Tibial artery (tissue), 4 donors: ENCODE data around the gene RAB6A.
A peak's percentile ranks its signal among the peaks of the same experiment; 100 is the strongest.

Experiments
- DNase-seq, 2 donors: peaks; one replicate each; pipeline ENCODE4 v3.0.0-alpha.2; 2019
- H3K27ac ChIP-seq, 2 donors: fragments of 200-600 bp; sonication (generic) in 1 of 2; 1 replicate in 1 of 2; 2 replicates in 1 of 2; pipeline ENCODE4 v1.5.1; 2018 to 2019; ENCODE audit warnings: mild to moderate bottlenecking in 1 of 2
- H3K27me3 ChIP-seq, 2 donors: fragments of 200-600 bp; sonication (generic) in 1 of 2; one replicate each; pipeline versions ENCODE4 v1.5.1 to v1.6.0; 2016 to 2019
- H3K36me3 ChIP-seq, 3 donors: fragments of 200-600 bp; sonication (generic) in 2 of 3; one replicate each; pipeline ENCODE4 v1.5.1; 2016 to 2019; ENCODE audit warnings: mild to moderate bottlenecking in 2 of 3
- H3K4me1 ChIP-seq, 4 donors: fragments of 200-600 bp; sonication (generic) in 2 of 4; 1 replicate in 3 of 4; 2 replicates in 1 of 4; pipeline ENCODE4 v1.5.1; 2016 to 2019
- H3K4me3 ChIP-seq, 2 donors: fragments of 200-600 bp; sonication (generic) in 1 of 2; 1 replicate in 1 of 2; 2 replicates in 1 of 2; pipeline ENCODE4 v1.5.1; 2018 to 2019; ENCODE audit warnings: mild to moderate bottlenecking in 2 of 2
- H3K9me3 ChIP-seq, 3 donors: fragments of 200-600 bp; sonication (generic) in 1 of 3; one replicate each; pipeline ENCODE4 v1.5.1; 2016 to 2019
- CTCF ChIP-seq, 2 experiments: fragments of 200-600 bp in 1 of 2; fragments of 450-650 bp in 1 of 2; IDR thresholded peaks; one replicate each; pipeline ENCODE4 v1.5.1; 2017 to 2019; ENCODE audit warnings: antibody characterized with exemption in 2 of 2, mild to moderate bottlenecking in 1 of 2, moderate library complexity in 1 of 2
- intact Hi-C: fragments of 100-400 bp; cut with DNase I; formaldehyde crosslinking; loops from one replicate; pipeline ENCODE4 v1.15.0; 2023; ENCODE audit warnings: low total_unique reads

Gene RAB6A

GRCh38 chr11:73761403-73761945 lies 600 bp upstream of the RAB6A start:
- H3K36me3 ChIP-seq: no peaks in the 10 kb centered on the region
- peaks cover 0 to 3% of the 10 kb centered on the region in 2 donors for H3K27me3 ChIP-seq
- peak overlapping the region; percentile 75 to 97 for H3K27ac ChIP-seq
- DNase-seq: no peak
- peak overlapping the region; percentile 88 to 90 for H3K4me3 ChIP-seq
- no peaks in the 10 kb centered on the region for H3K9me3 ChIP-seq
- intact Hi-C loops: no loop called here
- H3K4me1 ChIP-seq: peaks cover 0 to 25% (median 17%) of the 10 kb centered on the region in 4 donors
- no peak for TF ChIP-seq CTCF (IDR thresholded peaks at IDR 0.05)

- peak overlapping the region; percentile 96 to 97 for H3K27ac ChIP-seq
- intact Hi-C loops: no loop called here
- TF ChIP-seq CTCF (IDR thresholded peaks at IDR 0.05): no peak
- peaks cover 0 to 32% (median 19%) of the 10 kb centered on the region in 4 donors for H3K4me1 ChIP-seq
- H3K27me3 ChIP-seq: peaks cover 0 to 3% of the 10 kb centered on the region in 2 donors
- peak overlapping the region; percentile 88 to 90 for H3K4me3 ChIP-seq
- no peaks in the 10 kb centered on the region for H3K36me3 ChIP-seq
- DNase-seq: peak; percentile 54 to 76
- H3K9me3 ChIP-seq: no peaks in the 10 kb centered on the region
Measured at GRCh38 chr11:73760135-73760678, 667 bp downstream of the RAB6A start.

GRCh38 chr11:73759610-73760134 lies 1.2 kb downstream of the RAB6A start:
- H3K27me3 ChIP-seq: no peaks in the 10 kb centered on the region
- no peak for DNase-seq
- H3K36me3 ChIP-seq: no peaks in the 10 kb centered on the region
- H3K4me3 ChIP-seq: peak overlapping the region; percentile 88 to 90
- peak overlapping the region; percentile 96 to 97 for H3K27ac ChIP-seq
- intact Hi-C loops: no loop called here
- H3K4me1 ChIP-seq: peaks cover 0 to 32% (median 20%) of the 10 kb centered on the region in 4 donors
- TF ChIP-seq CTCF (IDR thresholded peaks at IDR 0.05): peak in 1 of 2 experiments; percentile 17
- no peaks in the 10 kb centered on the region for H3K9me3 ChIP-seq

GRCh38 chr11:73758451-73758850 lies 2.4 kb downstream of the RAB6A start:
- H3K27me3 ChIP-seq: no peaks in the 10 kb centered on the region
- TF ChIP-seq CTCF (IDR thresholded peaks at IDR 0.05): no peak
- no peak for DNase-seq
- no peak overlapping the region for H3K4me3 ChIP-seq
- peaks cover 0 to 32% (median 21%) of the 10 kb centered on the region in 4 donors for H3K4me1 ChIP-seq
- H3K9me3 ChIP-seq: no peaks in the 10 kb centered on the region
- H3K36me3 ChIP-seq: no peaks in the 10 kb centered on the region
- H3K27ac ChIP-seq: no peak overlapping the region
- intact Hi-C loops: no loop called here

GRCh38 chr11:73757598-73757997 lies 3.3 kb downstream of the RAB6A start:
- Histone ChIP-seq H3K27ac (no peak overlapping the region), H3K36me3 (no peaks in the 10 kb centered on the region), H3K4me1 (peaks cover 0 to 38% (median 26%) of the 10 kb centered on the region in 4 donors), H3K4me3 (no peak overlapping the region), H3K27me3 (no peaks in the 10 kb centered on the region), H3K9me3 (no peaks in the 10 kb centered on the region)
- intact Hi-C loops: no loop called here
- TF ChIP-seq CTCF (IDR thresholded peaks at IDR 0.05): no peak
- no peak for DNase-seq
